GM06990 (cell line): ENCODE measurements around the gene TMEM145.

Source experiments
- DNase-seq: peaks from one replicate; pipeline ENCODE4 v3.0.0-alpha.2; 2011; ENCODE audit not compliant: insufficient read length; ENCODE audit errors: extremely low read depth
- H3K27me3 ChIP-seq: replicated peaks from 2 replicates; pipeline ENCODE4 v1.6.0; 2011; ENCODE audit warnings: low read length; ENCODE audit not compliant: control insufficient read depth, insufficient read depth
- H3K36me3 ChIP-seq: 2 replicates; pipeline ENCODE4 v1.5.1; 2011; ENCODE audit warnings: low read length; ENCODE audit not compliant: control insufficient read depth, insufficient read depth
- H3K4me3 ChIP-seq: replicated peaks from 2 replicates; pipeline ENCODE4 v1.5.1; 2011; ENCODE audit warnings: low read depth, mild to moderate bottlenecking, control low read depth, low read length
- TF ChIP-seq, protein P1 (sequence below): IDR thresholded peaks from 2 replicates; pipeline ENCODE4 v1.5.1; 2011; ENCODE audit warnings: low read length, control low read depth, mild to moderate bottlenecking, inconsistent platforms; ENCODE audit not compliant: insufficient read depth, poor library complexity, severe bottlenecking

The TMEM145 gene

DNA sequence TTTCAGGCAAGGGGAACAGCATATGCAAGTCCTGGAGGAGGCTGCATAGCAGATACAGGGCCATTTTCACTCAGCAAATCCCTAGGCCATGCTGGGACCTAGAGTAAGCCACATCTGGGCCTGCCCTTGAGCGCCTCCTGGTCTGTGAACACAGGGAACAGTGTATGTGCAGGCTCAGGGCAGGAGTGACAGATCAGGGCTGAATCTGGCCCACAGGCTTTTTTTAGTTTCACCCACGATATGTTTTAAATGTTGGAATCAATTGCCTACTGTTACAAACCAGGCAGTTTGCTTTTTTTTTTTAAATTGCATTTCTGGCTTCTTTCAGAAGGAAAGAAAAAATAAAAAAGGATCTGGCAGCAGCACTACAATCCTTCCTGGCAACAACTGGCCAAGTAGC is 1.5 kb upstream of the TMEM145 start:
- TF ChIP-seq, protein P1, sequence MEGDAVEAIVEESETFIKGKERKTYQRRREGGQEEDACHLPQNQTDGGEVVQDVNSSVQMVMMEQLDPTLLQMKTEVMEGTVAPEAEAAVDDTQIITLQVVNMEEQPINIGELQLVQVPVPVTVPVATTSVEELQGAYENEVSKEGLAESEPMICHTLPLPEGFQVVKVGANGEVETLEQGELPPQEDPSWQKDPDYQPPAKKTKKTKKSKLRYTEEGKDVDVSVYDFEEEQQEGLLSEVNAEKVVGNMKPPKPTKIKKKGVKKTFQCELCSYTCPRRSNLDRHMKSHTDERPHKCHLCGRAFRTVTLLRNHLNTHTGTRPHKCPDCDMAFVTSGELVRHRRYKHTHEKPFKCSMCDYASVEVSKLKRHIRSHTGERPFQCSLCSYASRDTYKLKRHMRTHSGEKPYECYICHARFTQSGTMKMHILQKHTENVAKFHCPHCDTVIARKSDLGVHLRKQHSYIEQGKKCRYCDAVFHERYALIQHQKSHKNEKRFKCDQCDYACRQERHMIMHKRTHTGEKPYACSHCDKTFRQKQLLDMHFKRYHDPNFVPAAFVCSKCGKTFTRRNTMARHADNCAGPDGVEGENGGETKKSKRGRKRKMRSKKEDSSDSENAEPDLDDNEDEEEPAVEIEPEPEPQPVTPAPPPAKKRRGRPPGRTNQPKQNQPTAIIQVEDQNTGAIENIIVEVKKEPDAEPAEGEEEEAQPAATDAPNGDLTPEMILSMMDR = peak; percentile 33
- no peak for DNase-seq
- H3K27me3 ChIP-seq = no peaks in the 10 kb centered on the region
- H3K36me3 ChIP-seq = no peaks in the 10 kb centered on the region
- no peak overlapping the region for H3K4me3 ChIP-seq

GRCh38 chr19:42312370-42312769 is 739 bp upstream of the TMEM145 start:
- no peak overlapping the region for H3K4me3 ChIP-seq

GRCh38 chr19:42313840-42314755 is 989 bp downstream of the TMEM145 start:
- no peak for DNase-seq
- H3K4me3 ChIP-seq = no peak overlapping the region
- no peaks in the 10 kb centered on the region for H3K27me3 ChIP-seq
- TF ChIP-seq, protein P1 = no peak
- no peaks in the 10 kb centered on the region for H3K36me3 ChIP-seq

More at GRCh38 chr19:42312370-42312769, 739 bp upstream of the TMEM145 start:
- no peaks in the 10 kb centered on the region for H3K27me3 ChIP-seq
- H3K36me3 ChIP-seq = no peaks in the 10 kb centered on the region
- TF ChIP-seq, protein P1 = no peak
- no peak for DNase-seq

- TF ChIP-seq, protein P1 = no peak
- no peak overlapping the region for H3K4me3 ChIP-seq
- no peaks in the 10 kb centered on the region for H3K27me3 ChIP-seq
- no peaks in the 10 kb centered on the region for H3K36me3 ChIP-seq
- DNase-seq = no peak
Measured at GRCh38 chr19:42315024-42315423, 1.9 kb downstream of the TMEM145 start.

GRCh38 chr19:42316223-42317211 is 3.4 kb downstream of the TMEM145 start:
- Histone ChIP-seq H3K4me3 (peak overlapping the region; percentile 36), H3K27me3 (no peaks in the 10 kb centered on the region; the same call in 1 of the 2 replicates), H3K36me3 (no peaks in the 10 kb centered on the region)
- TF ChIP-seq, protein P1 = no peak
- DNase-seq = no peak
